Measurements from ENCODE around the gene ADAT3.

The ADAT3 gene

GRCh38 chr19:1938071-1938470 is 32.9 kb downstream of the ADAT3 start:
- no peak for DNase-seq (ENCODE audit: low read depth)

GRCh38 chr19:1941146-1942077 is 36.2 kb downstream of the ADAT3 start, which contains the start of gene CSNK1G2:
CSNK1G2 (plus strand) TSS chr19:1941172; CDS start chr19:1969773, 28,601 bp downstream.
- DNase-seq (ENCODE audit: low read depth) = no peak

GRCh38 chr19:1942078-1942933 is 37.1 kb downstream of the ADAT3 start:
- DNase-seq (ENCODE audit: low read depth) = no peak

GRCh38 chr19:1942934-1943555 is 37.8 kb downstream of the ADAT3 start:
- no peak for DNase-seq (ENCODE audit: low read depth)

- no peak for DNase-seq (ENCODE audit: low read depth)
These were observed 38.5 kb downstream of the ADAT3 start for GRCh38 chr19:1943661-1944087.

- no peak for DNase-seq (ENCODE audit: low read depth)
These were observed 39.1 kb downstream of the ADAT3 start for GRCh38 chr19:1944088-1944915.

- no peak for DNase-seq (ENCODE audit: low read depth)
These were observed 39.8 kb downstream of the ADAT3 start for GRCh38 chr19:1944916-1945561.

- no peak for DNase-seq (ENCODE audit: low read depth)
These were observed 40.7 kb downstream of the ADAT3 start for GRCh38 chr19:1945899-1946298.

- no peak for DNase-seq (ENCODE audit: low read depth)
These were observed 42.5 kb downstream of the ADAT3 start for GRCh38 chr19:1947651-1948209.

GRCh38 chr19:1949304-1950101 is 44.3 kb downstream of the ADAT3 start:
- no peak for DNase-seq (ENCODE audit: low read depth)

- no peak for DNase-seq (ENCODE audit: low read depth)
These were observed 45.4 kb downstream of the ADAT3 start for GRCh38 chr19:1950640-1951039.

GRCh38 chr19:1952635-1953034 is 47.4 kb downstream of the ADAT3 start:
- DNase-seq (ENCODE audit: low read depth) = no peak

GRCh38 chr19:1953037-1953436 is 47.8 kb downstream of the ADAT3 start:
- no peak for DNase-seq (ENCODE audit: low read depth)

- no peak for DNase-seq (ENCODE audit: low read depth)
These were observed 48.4 kb downstream of the ADAT3 start for GRCh38 chr19:1953441-1954094.

- DNase-seq (ENCODE audit: low read depth) = no peak
These were observed 49.3 kb downstream of the ADAT3 start for GRCh38 chr19:1954532-1954933.

- no peak for DNase-seq (ENCODE audit: low read depth)
These were observed 50.2 kb downstream of the ADAT3 start for GRCh38 chr19:1955171-1956121.

GRCh38 chr19:1956122-1956494 is 50.9 kb downstream of the ADAT3 start:
- DNase-seq (ENCODE audit: low read depth) = no peak

GRCh38 chr19:1956868-1957492 is 51.8 kb downstream of the ADAT3 start:
- no peak for DNase-seq (ENCODE audit: low read depth)

Measured in HS-5 (cell line).